ENCODE measurements around the gene ELMO1. TPM values are rescaled to one million over a fixed set of nuclear protein-coding genes. Genes with fewer than 3 reads are reported as not detected.
"Not testable (repeated sequence)": the region's sequence is repeated elsewhere in the genome, so short reads cannot be mapped to it uniquely, and the experiment has no call there.

The ELMO1 gene
- total RNA-seq, 4 donors from 2014 or later, result 58.7 to 293 (median 81.0) TPM

- DNase-seq (ENCODE audit: low spot score), result no peak
- no peak for ATAC-seq (ENCODE audit: low FRiP score)
- TF ChIP-seq CTCF (IDR thresholded peaks at IDR 0.05), result no peak
Measured at GRCh38 chr7:37144423-37144822, 304.2 kb downstream of the ELMO1 start.

- ATAC-seq (ENCODE audit: low FRiP score) (no peak), DNase-seq (ENCODE audit: low spot score) (no peak)
- TF ChIP-seq CTCF (IDR thresholded peaks at IDR 0.05), result no peak
Measured at GRCh38 chr7:37142958-37143357, 305.7 kb downstream of the ELMO1 start.

GRCh38 chr7:37141742-37142141 lies 306.9 kb downstream of the ELMO1 start:
- no peak for TF ChIP-seq CTCF (IDR thresholded peaks at IDR 0.05)
- DNase-seq (ENCODE audit: low spot score) (no peak), ATAC-seq (ENCODE audit: low FRiP score) (no peak)

- not testable (repeated sequence) for DNase-seq (ENCODE audit: low spot score)
Measured at GRCh38 chr7:37133902-37134301, 314.8 kb downstream of the ELMO1 start.

GRCh38 chr7:37131855-37132254 lies 316.8 kb downstream of the ELMO1 start:
- ATAC-seq (ENCODE audit: low FRiP score), result no peak
- no peak for TF ChIP-seq CTCF (IDR thresholded peaks at IDR 0.05)

More at GRCh38 chr7:37133902-37134301, 314.8 kb downstream of the ELMO1 start:
- not testable (repeated sequence) for ATAC-seq (ENCODE audit: low FRiP score)

GRCh38 chr7:37129035-37129425 lies 319.6 kb downstream of the ELMO1 start:
- ATAC-seq (ENCODE audit: low FRiP score) (no peak), DNase-seq (ENCODE audit: low spot score) (no peak)
- TF ChIP-seq CTCF (IDR thresholded peaks at IDR 0.05), result no peak

More at GRCh38 chr7:37131855-37132254, 316.8 kb downstream of the ELMO1 start:
- DNase-seq (ENCODE audit: low spot score), result no peak

- no peak for ATAC-seq (ENCODE audit: low FRiP score)
- TF ChIP-seq CTCF (IDR thresholded peaks at IDR 0.05), result no peak
- no peak for DNase-seq (ENCODE audit: low spot score)
Measured at GRCh38 chr7:37128327-37129034, 320.2 kb downstream of the ELMO1 start.
